GM18499 (cell line): Measurements from ENCODE around the gene CHD1L.
"Not testable (repeated sequence)": the region's sequence is repeated elsewhere in the genome, so short reads cannot be mapped to it uniquely, and the experiment has no call there.

Source experiments
- ATAC-seq: cut with Tn5 transposase; IDR thresholded peaks from one replicate; pipeline ENCODE4 v1.9.1; 2021; ENCODE audit warnings: moderate number of reproducible peaks; ENCODE audit not compliant: insufficient read depth, unreplicated experiment

The CHD1L gene

DNA sequence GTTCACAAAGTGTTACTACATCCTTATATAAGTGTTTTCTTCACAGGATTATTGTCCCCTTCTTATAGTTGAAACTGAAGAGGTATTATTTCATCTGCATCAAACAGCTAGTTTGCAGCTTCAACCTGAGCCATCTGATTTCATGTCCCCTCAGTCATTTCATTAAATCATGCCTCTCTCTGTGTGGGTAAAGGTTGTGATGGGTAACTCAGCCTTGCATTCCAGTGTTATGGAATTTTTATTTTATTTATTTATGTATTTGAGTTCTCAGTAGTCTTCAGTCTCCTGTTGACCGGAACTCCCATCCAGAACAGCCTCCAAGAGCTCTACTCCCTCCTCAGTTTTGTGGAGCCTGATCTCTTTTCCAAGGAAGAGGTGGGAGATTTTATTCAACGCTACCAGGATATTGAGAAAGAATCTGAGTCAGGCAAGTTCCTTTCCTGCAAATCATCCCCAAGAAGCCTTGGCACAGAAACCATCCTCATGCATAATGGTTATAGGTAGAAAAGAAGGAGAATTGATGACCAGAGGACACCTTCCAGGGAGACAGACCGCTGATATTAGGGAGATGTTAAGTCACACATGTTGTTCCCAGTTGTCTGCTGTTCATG lies 21.8 kb downstream of the CHD1L start:
- no peak for ATAC-seq

DNA sequence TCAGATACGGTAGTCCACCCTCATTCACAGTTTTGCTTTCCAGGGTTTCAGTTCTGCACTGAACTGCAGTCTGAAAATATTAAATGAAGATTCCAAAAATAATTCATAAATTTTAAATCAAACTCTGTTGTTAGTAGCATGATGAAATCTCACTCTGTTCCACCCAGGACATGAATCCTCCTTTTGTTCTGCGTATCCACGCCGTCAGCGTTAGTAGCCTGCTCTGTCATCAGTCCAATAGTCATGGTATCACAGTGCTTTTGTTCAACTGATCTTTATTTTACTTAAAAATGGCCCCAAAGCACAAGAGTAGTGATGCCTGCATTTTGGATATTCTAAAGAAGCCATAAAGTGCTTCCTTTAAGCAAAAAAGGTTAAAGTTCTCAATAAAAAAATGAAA lies 23.9 kb downstream of the CHD1L start:
- ATAC-seq, result no peak

DNA sequence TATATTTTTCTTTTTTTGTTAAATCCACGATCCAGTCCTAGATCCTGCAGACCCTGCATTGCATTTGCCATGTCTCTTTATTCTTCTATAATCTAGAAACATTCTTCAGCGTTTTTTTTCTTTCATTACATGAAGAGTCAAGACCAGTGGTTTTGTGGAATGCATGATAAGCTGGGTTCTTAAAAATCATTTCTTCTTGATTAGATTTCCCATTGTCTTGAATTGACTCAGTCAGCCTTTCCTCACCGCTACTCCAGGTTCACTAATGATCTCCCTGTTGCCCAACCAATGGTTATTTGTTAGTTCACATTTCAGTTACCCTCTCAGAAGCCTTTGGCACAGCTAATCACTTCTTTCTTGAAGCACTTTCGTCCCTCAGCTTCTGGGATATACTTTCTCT lies 25.2 kb downstream of the CHD1L start:
- no peak for ATAC-seq

DNA sequence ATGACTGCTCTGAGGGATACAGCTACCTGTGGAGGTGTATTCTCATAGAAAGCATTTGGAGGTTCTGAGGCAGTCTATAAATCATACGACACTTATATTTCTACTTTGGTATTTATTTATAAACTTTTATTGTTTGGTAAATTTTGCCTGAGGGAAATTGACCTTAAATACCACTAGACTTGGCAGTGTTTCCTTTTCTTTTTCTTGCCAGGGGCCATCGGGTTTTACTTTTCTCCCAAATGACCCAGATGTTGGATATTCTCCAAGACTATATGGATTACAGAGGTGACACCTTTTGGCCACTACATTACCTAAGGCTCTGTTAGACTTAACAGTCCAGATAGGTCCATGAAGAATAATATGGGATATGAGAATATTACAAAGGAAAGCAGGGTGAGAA lies 28.2 kb downstream of the CHD1L start:
- no peak for ATAC-seq

DNA sequence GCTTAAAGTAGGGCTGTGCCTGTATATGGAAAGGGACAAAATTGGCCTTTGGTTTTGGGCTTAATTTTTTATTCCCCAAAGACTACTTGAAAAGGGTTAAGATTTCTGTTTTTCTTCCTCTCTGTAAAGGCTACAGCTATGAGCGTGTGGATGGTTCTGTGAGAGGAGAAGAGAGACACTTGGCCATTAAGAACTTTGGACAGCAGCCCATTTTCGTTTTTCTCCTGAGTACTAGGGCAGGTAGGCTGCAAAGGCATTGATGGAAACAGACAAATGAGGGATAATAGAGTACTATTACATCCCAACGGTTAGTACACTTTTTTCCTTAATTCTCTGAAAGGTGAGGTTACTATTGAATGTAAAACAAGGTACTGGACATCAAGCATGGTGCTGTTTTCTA lies 29.6 kb downstream of the CHD1L start:
- no peak for ATAC-seq

DNA sequence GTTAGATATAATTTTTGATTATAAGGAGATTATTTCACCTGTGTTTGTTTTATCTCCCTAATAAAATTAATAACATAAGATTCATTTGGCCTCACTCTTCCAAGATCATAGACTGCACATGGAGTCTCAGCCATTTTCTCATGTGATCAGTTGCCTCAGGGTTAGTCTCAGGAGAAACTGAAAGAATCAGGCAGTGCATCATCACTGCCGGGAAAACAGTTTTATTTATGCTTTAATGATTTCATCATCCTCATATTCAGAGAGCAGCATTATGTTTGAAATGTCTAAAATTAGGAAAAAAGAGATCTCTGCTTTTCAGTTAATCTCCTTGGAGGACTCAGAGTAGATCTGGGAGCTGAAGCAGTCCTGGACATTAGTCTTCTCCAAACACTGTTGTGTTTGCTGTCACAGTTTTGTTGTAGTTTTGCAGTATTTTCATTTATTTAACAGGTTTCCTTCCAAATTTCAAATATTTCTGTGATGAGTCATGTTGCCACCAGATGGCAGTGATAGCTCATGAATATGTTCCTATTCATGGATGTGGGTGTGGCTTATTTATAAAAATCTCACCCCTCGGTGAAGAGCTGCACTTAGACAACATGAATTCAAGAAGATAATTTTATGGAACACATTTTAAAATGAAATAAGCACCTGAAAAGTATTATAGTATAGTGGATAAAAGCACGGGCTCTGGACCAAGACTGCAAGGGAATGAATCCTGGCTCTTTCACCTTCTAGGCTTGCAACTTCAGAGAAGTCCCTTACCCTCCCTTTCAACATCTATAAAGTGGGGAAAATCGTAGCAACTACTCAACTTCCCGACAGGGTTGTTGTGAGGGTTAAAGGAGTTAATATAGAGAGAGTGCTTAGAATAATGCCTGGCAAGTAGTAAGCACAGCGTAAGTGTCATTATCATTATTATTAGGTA lies 31.2 kb downstream of the CHD1L start:
- no peak for ATAC-seq

DNA sequence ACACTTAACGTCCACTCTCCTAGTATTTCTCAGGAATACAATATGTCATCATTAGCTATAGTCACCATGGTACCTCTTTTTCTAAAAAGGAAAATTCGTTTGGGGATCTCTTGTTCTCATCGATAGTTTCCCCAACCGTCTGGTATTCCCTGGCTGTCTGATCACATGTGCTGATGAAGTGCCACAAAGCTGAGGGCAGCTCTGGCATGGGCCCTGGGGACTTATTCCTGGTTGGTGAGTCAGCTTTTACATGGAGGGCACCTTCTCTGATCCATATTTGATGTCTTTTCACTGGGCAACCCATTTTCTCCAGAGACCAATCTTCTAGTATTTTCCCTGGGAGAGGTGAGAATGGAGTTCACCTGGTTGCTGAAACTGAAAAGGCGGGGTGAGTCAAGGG lies 39.5 kb downstream of the CHD1L start:
- ATAC-seq, result no peak

DNA sequence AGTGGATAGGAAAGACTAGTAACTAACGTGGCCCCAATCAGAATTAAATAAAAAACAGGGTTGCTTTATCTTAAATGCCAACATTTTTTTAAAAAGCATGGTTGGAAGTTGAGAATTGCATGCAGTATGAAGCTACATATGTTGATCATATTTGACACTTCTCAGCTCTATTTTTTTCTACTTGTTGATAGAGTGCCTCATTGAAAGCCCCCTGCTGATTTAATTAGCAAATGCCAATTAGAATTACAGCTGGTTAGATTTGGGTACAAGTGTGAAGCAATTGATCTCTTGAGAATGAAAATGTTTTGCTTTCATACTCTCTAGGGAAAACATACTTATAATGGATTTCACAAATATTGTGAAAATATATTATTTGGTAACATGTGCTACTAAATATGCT lies 40.5 kb downstream of the CHD1L start:
- ATAC-seq, result no peak

DNA sequence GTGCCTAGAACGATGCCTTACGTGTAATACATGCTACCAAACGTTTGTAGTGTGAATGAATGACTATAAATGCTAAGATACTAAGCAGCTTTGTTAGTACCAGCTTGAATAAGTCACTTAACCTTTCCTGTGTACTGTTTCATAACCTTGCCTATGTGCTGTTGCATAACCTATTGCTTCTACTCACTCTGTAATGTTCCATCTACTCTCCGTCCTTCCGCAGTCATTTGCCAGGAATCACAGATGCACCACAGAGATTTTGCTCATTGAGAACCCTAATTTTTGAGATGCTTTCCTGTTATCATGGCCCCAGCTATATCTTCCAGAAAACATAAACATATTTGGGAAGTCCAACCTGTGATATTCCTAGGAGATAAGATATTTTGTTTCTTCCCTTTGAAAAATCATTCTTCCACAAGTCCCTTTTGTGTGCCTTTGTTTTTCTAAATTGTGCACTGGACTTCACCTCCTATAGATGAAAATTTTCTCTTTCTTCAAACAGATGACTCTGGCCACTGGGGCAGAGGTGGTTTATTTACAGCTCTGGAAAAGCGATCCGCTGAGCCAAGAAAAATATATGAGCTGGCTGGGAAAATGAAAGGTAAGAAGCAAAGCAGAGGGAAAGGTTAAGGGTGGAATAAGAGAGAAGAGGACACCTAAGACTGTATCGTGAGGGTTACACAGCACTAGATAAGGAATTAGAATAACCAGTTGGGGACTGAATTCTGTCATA lies 44.8 kb downstream of the CHD1L start:
- ATAC-seq, result no peak

DNA sequence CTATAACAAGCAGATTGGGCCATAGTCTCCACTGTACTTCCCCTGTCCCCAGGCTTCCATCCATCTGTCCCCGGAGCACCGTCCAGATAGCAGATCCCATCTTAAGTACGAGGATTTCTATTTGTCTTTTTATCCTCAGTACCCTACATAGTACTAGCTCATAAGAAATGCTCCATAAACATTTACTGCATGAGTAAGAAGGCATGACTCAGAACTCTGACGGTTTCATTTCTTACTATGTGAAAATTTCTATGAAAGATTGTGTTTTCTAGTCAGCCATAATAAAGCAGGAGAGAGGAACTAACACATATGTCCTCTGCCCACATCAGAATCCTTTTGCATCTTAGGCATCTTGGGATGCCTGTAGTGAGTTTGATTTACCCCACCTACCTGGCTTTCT lies 49.5 kb downstream of the CHD1L start:
- ATAC-seq, result no peak

DNA sequence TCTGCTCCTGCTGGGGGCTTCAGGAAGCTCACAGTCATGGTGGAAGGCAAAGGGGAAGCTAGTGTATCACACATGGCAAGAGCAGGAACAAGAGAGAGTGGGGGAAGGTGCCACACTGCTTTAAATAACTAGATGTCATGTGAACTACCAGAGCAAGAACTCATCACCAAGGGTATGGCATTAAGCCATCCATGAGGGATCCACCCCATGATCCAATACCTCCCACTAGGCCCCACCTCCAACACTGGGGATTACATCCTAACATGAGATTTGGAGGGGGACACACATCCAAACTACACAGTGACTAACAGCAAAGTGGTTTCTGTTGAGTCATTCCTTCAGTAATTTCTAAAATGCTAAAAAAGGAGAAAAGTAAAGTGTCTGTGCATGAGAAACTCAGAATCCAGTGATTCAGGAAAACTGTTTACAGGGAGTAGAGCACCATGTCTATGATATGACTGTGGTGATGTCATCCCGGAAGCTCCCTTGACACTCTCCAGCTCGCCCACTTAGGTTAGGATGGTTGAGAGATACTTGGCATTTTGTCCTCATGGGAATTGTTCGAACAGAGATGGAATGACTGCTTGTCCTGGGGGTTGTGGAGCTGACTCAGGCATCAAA lies 50.3 kb downstream of the CHD1L start:
- ATAC-seq, result no peak

DNA sequence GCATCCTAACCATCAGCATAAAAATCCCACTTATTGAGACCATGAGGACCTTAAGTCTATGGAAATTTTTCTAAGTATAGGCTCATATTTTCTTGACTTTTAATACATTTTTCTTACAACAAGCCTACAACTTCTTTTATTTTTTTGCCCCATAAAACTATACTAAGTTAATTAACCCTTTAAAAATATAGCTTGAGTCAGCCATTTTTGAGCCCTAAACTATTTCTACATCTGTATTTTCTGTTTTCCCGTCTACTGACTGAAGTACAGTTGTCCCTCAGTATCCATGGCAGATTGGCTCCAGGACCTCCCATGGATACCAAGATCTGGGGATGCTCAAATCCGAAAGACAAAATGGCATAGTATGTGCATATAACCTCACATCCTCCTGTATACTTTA lies 55.0 kb downstream of the CHD1L start:
- no peak for ATAC-seq

DNA sequence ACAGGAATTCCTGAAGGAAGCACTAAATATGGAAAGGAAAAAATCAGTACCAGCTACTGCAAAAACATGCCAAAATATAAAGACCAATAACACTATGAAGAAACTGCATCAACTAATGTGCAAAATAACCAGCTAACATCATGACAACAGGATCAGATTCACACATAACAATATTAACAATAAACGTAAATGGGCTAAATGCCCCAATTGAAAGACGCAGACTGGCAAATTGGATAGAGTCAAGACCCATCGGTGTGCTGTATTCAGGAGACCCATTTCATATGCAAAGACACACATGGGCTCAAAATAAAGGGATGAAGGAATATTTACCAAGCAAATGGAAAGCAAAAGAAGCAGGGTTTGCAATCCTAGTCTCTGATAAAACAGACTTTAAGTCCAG lies 63.3 kb downstream of the CHD1L start:
- ATAC-seq, result not testable (repeated sequence)

DNA sequence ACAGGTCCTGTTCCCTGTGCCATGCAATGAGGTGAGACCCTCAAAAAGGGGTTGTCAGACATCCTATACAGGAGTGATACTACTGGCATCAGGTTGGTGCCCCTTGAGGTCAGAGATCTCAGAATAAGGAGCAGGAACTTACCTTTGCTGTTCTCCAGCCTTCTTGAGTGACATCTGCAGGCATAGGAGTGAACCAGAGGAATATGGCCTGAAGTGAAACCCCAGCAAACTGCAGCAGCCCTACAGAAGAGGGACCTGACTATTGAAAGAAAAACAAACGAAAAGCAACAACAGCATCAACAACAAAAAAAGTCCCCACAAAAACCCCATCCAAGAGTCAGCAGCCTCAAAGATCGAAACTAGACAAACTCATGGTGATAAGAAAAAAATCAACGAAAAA lies 74.5 kb downstream of the CHD1L start:
- ATAC-seq, result no peak

DNA sequence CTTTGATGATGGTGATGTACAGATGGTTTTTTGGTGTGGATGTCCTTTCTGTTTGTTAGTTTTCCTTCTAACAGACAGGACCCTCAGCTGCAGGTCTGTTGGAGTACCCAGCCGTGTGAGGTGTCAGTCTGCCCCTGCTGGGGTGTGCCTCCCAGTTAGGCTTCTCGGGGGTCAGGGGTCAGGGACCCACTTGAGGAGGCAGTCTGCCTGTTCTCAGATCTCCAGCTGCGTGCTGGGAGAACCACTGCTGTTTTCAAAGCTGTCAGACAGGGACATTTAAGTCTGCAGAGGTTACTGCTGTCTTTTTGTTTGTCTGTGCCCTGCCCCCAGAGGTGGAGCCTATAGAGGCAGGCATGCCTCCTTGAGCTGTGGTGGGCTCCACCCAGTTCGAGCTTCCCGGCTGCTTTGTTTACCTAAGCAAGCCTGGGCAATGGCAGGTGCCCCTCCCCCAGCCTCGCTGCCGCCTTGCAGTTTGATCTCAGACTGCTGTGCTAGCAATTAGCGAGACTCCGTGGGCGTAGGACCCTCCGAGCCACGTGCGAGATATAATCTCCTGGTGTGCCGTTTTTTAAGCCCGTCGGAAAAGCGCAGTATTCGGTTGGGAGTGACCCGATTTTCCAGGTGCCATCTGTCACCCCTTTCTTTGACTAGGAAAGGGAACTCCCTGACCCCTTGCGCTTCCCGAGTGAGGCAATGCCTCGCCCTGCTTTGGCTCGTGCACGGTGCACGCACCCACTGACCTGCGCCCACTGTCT lies 84.6 kb downstream of the CHD1L start:
- ATAC-seq, result not testable (repeated sequence)

DNA sequence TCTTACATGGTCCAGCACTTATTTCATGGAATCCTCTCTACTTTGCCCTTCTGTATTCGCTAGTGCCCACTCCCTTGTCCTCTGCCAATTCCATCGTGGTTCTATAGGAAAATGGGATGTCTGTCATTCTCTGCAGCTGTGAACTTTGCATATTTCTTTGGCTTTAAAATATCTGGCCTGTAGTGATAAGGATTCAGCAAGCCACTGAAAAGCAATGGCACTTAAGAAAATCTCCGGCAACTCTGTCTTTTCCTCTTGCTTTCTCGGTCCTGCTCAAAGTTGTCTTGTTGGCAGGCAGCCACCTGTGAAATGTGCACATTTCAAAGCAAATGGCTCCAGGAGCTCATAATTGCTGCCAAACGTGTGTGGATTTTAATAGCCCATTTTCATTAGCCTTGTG lies 91.8 kb downstream of the CHD1L start:
- no peak for ATAC-seq

DNA sequence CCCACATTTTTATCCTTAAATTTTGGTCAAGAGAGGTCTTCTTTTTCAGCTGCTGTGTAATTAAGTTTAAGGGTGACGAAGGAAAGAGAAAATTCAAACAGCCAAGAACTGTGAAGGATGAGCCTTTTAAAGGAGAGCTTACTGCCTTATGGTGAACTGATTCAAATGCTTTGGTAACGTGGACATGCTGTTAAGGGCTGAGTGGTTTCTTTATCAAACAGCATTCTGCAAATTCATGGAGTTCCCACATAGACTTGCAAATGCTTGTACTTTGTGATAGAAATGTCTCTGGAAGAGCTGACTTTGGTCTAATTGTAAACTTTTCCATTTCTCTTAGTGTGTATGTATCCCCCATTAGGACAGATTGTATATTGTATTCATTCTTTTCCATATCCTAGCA lies 93.8 kb downstream of the CHD1L start:
- ATAC-seq, result no peak

DNA sequence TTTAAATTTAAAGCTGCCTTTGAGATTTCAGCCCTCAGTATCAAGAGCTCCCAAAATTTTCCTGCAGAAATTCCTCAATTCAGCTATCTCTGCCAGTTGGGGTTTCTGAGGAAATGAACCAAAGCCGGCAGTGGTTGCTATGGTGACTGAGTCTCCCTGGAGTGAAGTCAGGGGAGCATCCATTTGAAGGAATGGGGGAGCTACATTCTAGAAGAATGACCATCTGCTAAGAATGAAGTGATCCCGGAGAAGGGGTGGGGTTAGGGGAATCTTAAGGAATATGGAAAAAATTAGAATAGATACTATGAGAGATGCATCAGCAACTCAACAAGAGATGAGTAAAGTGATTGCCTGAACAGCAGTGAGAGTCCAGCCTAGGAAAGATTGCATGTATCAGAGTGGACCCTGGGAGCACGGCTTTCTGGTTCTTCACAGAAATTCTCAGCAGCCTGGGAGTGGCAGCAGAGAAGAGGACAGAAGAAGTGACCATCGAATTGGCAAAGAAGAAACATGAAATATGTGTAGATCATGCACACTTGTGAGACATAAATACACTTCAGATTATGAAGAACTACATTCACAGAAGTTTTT lies 94.7 kb downstream of the CHD1L start:
- no peak for ATAC-seq

DNA sequence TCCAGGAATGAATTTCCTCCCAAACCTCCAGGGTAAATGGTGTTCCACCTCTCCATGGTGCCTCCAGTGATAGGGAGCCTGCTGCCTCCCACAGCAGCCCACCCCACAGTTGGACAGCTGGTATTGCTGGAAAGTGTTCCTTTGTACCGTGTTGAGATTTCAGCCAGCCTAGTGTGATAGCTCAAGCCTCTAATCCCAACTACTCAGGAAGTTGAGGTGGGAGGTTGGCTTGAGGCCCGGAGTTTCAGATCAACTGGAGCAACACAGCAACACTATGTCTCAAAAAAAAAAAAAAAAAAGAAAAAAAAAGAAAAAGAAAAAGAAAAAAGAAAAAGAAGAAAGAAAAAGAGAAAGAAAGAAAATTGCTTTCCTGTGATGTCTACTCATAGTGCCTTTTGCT lies 96.1 kb downstream of the CHD1L start:
- ATAC-seq, result no peak

DNA sequence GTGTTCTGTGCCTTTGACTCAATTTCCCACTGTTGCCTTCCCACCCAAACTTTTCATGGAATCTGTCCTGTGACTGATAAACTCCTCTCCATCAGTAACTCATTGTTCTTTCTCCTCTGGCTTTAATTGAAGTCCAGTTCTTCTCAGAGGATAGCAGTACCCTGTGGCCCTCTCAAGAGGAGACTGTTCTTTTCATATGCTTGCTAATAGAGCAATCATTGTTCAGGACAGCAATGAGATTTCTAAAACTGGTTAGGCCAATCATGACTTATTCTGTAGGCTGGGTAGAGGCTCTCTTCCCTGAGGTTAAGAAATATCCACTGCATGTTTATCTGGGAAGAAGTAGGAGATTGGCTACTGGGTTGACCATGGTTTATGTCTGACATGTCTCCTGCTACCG lies 98.8 kb downstream of the CHD1L start:
- ATAC-seq, result no peak
